Renal pelvis (tissue), 4 donors: ENCODE data around the gene LRRC52. TPM values are rescaled to one million over a fixed set of nuclear protein-coding genes. Genes with fewer than 3 reads are reported as not detected.

Experiments
- DNase-seq: peaks from one replicate; pipeline ENCODE4 v3.0.0-alpha.2; 2013
- polyA plus RNA-seq, 3 donors: library from polyadenylated mRNA; unstranded; fragments of 120-200 nt; gene quantifications; one replicate each; pipeline ENCODE4 v1.2.1, GENCODE V29; 2013; ENCODE audit not compliant: insufficient read length in 3 of 3

Gene LRRC52
- polyA plus RNA-seq, 3 donors, result not detected

DNA sequence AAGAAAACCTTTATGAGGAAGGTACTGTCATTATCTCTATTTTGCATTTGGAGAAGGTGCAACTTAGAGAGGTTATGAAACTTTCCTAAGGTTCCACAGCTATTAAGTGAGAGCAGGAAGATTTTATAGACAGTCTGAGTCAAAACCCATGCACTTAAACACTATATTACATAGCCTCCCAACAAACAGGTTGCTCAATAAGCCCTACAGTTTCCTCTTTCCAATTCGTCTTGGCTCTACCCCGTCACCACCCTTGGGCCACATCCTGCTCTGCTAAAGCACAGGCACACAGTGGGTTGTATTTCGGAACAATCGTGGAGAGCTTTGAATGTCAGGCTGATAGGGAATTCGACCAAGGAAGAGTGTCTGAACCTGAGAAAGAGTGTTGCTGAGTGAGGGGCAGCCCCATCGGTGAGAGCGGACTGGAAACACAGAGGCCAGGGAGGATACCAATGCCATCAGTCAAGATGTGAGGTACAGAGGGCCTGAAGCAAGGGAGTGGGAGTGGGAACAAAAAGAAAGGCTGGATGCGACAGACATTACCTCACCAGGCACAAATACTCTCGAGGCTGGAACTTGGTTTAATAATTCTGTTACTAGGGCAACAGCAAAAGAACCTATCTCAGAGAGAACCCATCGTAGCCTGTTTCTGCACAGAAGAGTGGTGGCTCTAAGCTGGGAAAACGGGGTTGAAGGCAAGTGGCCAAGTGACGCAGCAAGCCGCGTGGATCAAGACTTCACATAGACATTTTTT lies 6.3 kb upstream of the LRRC52 start:
- no peak for DNase-seq

DNA sequence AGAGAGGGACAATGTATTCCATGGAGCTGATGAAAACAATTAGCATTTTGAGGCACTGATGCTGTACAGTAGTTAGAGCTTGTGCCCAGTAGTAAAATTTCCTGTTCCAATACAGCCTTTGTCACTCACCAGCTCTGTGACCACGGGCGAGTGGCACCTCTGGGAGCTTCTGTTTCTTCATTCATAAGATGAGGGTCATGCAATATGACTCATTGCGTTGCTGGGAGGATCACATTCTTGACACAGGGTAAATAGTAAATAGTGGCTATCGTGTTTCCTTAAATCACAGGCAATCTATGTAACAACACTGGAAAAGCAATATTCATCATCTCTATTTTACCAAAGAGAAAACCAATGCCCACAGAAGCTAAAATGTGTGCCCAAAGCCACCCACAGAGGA lies 4.5 kb upstream of the LRRC52 start:
- no peak for DNase-seq

DNA sequence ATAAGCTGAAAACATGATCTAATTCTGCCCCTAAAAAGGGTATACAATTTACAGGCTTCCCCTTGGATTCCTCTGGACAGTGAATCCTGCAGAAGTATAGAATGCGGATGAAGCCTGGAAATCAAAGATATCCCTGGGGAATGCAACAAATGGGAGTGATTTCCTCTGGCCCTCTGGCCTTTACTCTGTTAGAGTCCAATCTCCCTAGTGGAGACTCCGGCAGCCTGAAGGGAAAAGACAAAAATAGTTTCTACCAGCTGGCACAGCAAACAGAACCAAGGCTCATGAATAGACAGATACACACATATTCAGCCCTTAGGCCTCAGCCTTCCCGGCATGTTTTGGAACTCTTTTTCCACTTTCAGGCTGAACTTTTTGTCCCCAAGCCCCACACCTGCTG lies 3.9 kb upstream of the LRRC52 start:
- DNase-seq, result no peak

DNA sequence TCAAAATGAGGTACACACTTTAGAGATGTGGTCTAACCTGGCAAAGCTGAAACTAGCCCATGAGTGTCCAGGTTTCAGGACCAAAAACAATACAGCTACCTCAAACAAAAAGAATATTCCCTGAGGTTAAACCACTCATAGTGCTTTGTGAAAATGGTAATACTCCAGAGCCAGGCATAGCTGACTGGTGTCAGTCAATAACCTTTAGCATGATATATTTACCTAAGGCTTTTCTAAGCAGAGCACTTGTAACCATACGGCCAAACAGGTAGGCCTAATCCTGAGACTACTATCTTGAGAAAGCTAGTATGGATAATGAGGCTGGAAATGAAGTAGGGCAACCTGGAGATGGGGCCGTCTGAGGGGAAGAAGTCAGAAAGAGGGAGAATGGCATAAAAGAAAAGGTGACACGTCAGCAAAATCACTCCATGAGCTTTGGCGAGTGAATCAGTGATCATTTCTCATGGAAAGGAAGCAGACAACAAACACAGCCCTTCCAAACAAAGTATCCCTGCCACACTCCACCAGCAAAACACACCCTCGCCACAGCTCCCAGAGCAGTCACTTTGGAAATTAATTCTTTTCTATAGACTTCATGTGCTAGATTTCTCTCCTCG lies 1.7 kb upstream of the LRRC52 start:
- no peak for DNase-seq

DNA sequence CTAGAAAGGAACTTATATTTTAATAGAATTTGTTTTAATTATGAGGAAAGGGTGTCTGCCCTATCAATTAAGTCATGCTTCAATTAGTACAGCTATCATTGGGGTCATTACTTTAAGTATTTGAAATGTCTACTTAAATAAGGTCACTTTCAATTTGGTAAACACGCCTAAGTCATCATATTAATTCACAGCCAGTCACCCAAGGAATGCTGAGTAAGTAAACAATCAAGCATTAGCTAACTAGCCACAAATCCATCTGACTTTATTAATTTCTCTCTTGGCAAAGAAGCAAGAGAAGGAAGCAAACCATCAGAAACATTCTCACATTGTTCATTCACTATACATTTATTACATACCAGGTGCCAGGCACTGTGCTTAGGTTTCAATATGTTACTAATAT lies 1.2 kb upstream of the LRRC52 start:
- no peak for DNase-seq

DNA sequence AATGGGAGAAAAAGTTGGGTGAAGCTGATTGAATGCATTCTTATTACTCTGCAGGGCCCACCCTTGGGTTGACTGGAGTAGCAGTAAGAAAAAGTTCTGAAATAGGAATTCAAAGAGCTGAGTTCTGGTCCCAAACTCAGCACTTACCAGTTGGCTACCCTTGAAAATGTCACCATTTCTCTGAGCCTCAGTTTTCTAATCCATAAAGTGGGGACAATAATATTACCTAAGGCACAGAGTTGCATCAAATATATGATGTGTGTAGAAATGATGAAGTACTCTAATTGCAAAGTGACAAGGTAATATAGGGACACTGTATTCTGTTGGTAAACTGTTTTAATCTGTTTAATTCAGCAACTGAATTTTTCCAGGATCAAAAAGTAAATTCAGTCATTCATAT lies 1.2 kb downstream of the LRRC52 start:
- DNase-seq, result no peak

DNA sequence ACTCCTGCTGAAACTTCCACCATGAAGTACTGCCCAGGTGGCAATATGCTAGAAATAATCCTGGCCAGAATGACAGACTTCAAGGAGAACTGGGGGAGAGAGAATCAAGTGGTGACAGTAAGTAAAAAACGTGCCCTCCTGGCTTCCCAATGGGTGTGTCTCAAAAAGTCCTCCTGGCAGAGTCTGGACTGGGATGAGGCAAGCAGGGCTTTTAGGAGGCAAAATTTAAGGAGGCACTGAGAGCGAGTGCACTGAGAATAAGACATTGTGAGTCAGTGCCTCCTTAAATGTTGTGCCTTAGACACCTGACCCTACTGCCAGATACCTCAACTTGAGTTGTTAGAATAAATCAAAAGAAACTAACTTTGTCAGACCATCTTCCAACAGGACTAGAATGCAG lies 2.2 kb downstream of the LRRC52 start:
- no peak for DNase-seq

DNA sequence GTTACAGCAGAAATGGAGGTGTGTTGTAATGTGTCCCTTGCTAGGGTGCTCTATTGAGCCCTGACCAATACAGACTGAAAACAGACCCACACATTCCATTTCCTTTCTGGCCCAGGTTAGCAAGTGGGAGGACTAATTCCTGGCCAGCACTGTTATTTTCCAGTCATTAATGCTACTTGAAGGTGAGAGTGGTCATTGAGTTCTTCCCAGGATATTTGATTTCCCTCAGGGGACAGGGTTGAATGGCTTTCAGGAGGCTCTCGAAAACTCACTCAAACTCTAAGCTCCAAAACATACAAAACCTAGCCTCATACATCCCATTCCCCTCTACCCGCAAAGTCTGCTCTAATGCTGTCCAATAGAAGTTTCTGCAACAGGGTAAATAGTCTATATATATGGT lies 6.2 kb downstream of the LRRC52 start:
- DNase-seq, result peak; percentile 9

DNA sequence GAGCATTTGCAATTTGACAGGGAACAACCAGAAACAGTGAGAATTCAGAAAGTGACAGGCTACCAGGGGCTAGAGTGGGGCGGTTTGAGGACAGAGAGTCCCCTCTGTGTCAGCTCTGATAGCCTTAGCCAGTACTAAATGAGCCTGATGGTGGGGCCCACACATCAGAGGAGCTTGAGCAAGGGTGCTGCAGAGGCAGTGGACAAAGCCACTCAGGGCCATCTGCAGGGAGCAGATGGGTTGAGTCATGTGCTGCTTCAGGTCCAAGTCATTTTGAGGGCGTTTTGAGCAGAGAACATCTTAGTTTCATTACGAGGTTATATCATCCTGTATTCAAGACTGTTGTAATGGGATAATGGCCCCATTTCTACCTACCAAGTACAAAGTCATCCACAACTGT lies 7.7 kb downstream of the LRRC52 start:
- DNase-seq, result no peak

DNA sequence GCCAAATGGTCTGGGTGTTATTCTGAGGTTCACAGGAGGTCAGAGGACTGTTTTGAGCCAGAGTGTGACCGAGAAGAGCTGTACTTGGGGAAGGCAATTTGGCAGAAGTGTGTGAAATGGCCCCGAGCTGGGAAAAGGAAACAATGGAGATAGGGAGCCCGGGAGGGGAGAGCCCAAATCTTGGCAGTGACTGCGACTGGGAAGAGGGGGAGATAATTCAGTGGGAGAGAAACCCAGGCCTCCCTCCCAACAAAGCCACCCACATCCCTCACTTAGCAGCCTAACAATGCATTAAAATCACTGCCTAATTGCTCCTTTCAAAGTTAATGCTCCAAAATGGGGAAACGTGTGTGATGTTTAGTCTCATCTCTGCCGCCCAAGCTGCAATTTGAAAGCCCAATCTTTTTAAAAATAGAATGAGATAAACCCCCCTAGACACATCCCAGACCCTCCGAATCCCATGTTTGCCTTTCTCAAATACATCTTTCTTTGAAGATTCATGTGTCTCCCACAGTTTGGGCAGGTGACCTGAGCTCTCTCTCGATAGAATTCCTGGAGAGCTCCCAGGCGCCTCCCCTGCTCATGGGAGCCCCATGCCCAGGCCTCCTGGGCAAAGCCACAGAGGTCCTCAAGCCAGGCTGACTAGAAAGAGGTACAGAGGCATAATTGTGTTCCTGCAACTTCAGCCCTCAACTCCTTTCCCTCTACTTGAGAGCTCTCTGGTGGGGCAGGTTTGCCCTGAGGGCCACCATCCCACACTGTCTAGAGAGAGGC lies 17.3 kb downstream of the LRRC52 start:
- DNase-seq, result no peak

DNA sequence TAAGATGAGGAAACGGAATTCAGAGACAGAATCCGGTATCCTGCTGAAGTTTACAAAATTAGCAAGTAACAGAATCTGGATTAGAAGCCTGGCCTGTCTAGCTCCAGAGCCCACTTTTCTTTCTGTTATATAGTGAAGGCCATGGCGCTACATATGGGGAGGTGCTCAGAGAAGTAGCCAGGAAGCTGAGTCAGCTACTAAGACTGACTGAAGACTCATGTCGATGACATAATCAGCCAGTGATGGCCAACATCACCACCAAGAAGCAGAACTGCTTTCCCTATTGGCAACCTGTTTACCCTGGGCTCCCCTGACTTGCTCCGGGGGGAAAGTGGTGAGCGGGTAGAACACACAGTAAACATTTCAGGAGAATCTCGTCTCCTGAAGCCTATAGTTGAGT lies 18.8 kb downstream of the LRRC52 start:
- DNase-seq, result no peak

DNA sequence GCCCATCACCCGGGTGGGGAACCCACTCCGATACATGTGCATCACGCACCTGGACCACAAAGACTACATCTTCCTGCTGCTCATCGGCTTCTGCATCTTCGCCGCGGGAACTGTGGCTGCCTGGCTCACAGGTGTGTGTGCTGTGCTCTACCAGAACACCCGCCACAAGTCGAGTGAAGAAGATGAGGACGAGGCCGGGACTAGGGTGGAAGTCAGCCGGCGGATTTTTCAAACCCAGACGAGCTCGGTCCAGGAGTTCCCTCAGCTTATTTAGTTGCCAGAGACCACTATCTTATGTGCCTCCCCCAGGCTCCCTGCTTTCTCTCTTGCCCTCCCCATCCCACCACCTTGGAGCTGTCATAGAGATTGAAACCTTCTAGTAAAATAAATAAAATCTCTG lies 19.8 kb downstream of the LRRC52 start:
- no peak for DNase-seq

DNA sequence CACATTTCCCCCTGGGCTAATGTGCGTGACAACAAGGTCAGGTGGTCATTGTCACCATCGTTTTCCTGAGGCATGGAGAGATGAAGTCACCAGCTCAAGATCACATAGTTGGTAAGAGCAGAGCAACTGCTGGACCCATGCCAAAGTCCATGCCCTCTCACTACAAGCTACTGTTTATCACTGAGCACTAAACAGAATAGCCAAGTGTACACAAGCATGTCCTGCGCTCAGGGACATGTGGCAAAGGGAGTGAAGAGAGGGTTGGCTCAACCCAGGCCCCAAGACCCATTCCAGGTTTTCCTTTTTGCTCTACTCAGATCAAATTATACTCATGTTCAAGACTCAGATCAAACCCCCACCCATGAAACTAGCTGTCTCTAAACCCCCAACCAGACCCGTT lies 20.8 kb downstream of the LRRC52 start:
- DNase-seq, result no peak

DNA sequence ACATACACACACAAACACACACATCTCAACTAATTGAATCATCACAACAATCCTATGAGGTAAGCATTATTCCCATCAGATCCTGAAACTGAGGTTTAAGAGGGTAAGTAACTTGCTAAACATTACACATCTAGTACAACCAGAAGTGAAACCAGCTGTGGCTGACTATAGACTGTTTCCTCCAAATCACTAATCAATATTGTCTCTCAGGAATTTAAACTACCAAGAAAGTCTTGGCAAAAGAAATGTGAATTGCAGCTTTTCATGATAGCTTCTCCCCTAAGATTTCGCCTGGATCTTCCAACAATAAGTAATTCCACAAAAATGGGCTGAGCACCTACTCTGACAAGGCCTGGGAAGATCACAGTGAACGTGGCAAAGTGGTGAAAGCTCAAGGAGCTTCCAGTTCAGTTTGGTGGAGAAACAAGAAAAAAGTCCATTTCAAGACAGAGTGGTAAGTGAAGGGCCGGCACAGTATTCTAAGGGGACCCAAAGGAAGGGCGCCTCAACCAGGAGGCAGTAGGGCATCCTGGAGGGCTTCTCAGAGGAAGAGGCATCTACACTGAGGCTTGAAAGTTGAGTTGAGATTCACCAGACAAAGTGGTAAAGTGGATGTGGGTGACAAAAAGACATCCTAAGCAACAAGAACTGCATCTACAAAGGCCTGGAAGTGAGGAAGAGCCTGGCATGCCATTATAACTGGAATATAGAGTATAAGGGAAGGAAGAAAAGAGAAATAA lies 22.1 kb downstream of the LRRC52 start:
- no peak for DNase-seq

DNA sequence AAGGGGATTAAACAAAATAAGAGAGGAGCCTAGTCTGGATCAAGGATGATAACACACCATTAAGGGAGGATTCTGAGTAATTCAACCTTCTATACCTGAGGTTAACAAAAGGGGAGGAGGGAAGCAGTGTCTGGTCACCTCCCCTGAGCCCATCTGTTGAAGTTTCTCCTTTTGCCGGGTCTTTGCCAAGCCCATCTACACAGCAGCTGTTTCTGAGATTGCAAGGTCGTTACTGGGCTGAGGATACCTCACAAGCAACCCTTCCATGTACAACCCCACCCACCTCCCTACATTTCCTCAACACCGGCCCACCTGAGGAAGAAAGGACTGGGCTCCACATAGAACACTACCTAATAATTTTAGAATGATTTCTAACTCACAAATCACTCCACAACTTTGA lies 26.3 kb downstream of the LRRC52 start:
- no peak for DNase-seq

DNA sequence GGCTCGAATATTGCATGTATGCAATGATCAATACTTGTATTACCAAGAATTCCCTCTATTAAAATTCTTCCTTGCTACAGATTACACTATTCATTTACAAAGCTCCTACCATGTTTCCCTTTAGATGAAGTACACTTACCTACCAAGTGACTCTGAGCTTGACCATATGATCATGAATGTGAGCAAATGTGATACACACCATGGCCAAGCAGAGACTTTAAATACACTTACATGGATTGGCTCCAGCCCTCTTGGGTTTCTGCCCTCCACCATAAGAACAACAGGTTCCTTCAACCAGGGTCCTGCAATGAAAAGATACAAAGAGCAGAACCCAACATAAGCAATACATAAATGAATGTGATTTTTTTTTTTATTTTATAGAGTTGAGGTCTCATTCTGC lies 30.0 kb downstream of the LRRC52 start:
- DNase-seq, result no peak

DNA sequence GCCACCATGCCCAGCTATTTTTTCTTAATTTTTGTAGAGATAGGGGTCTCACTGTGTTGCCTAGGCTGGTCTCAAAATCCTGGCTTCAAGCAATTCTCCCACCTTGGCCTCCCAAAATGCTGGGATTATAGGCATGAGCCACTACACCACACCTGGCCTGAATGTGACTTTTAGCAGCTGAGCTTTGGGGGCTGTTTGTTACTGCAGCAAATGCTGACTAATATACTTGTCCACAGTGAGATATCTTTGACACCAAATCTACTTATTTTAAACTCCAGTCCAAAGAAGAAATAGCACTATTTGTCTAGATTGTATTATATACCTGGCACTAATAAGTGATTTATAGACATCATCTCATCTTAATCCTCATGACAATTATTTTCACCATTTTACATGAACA lies 30.5 kb downstream of the LRRC52 start:
- no peak for DNase-seq

DNA sequence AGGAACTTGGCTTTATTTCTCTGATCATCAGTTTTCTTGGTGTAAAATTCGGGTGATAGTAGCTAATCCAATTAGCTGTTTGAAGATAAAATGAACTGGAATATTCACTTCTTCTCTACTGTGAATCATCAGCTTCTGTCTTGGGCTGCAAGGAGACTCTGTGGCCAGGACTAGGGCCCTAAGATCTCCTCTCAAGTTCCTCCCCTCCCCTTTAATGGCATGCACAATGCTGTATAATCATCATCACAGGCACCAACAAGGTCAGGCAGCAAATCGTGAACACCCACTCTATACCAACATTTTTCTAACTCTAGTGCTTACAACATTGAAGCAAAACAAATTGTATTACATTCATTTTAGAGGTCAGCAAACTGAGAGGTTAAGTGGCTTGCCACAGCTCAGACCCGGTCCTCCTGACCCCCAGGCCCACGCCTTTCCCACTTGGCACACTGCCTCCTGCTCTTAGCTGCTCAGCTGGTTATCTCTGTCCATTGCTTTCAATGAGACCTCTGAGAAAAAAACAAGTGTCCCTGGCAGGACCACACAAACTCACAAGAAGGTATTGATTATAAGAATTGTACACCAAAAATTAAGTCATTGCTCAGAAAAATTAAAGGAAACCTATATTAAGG lies 31.8 kb downstream of the LRRC52 start:
- no peak for DNase-seq

DNA sequence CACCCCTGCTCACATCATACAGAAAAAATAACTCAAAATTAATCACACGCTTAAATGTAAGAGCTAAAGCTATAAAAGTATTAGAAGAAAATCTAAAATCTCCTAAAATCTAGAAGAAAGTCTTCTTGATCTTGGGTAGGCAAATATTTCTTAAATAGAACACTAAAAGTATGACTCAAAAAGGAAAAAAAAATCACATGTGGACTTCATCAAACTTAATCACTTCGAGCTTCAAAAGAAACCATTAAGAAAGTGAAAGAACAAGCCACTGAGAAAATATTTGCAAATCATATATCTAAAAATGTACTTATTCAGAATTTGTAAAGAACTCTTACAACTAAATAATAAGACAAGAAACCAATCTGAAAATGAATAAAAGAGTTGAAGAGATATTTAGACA lies 32.7 kb downstream of the LRRC52 start:
- DNase-seq, result no peak

DNA sequence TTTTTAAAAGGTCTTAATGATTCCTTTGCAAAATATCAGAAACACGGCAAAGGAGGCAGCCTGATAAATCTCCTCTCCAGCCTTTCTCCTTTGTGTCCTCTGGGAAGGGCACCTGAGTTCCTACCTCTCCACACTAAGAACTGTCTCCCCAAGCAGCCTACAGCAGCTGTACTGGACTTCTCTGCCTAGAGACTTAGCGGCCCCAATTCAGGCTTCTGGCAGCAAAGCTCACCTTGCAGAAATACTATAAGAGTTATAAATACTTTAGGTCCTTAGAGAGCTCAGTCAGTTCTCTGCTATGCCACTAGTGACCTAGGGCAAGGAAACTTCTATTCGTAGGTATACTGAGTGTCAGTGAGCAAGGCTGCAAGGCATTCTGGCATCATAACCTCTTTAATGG lies 33.9 kb downstream of the LRRC52 start:
- no peak for DNase-seq

DNA sequence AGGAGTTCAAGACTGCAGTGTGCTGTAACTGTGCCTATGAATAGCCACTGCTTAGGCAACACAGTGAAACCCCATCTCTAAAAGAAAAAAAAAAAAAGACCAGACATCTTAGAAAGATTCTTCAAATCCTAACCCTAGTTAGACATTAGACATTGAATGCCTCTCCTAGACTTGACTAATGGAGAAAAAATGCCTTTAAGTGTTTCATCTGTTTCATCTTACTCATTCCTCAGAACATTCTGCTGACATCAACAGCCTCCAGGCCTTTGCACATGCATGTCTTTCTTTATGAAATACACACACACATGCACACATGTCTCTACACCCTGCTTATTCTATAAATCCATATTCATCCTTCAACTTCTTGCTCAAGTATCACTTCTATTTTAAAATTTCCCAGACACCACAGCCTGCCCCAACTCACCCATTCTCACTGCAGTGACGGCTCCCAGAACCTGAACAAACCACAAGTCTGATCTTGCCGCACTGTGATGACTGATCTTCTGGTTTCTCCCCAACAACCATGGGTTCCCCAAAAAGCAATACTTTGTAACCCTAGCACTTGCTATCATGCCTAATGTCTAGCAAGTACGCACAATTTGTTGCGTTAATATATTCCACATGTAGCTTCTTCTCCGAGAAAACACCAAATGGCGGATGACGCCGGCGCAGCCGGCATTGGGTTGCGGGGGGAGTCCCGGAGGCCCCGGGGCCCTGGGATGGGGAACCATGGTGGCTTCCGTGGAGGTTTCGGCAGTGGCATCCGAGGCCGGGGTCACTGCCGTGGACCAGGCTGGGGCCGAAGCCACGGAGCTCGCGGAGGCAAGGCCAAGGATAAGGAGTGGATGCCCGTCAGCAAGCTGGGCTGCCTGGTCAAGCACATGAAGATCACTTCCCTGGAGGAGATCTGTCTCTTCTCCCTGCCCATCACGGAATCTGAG lies 37.4 kb downstream of the LRRC52 start:
- no peak for DNase-seq
